ENCODE results near the gene ABHD5. TPM values are rescaled to one million over a fixed set of nuclear protein-coding genes. Genes with fewer than 3 reads are reported as not detected.

Gene ABHD5
- total and polyA plus RNA-seq, 8 donors, result 8.4 to 14.1 (median 11.3) TPM

GRCh38 chr3:43707266-43707665 lies 16.5 kb downstream of the ABHD5 start:
- DNase-seq, result no peak
- peak overlapping the region in 1 of 4 donors; percentile 25 for H3K27ac ChIP-seq
- peaks cover 0 to 15% (median 0%) of the 10 kb centered on the region in 3 donors for H3K4me1 ChIP-seq
- FAIRE-seq, result no peak
- H3K9me3 ChIP-seq, result no peaks in the 10 kb centered on the region
- H3K27me3 ChIP-seq, result no peaks in the 10 kb centered on the region
- no peak for TF ChIP-seq CTCF (IDR thresholded peaks at IDR 0.05)
- intact Hi-C loops (cut with DNase I), result no loop called here
- peak in 3 of 4 donors; percentile 45 to 77 (median 61) for ATAC-seq
- peaks cover 0 to 9% (median 8%) of the 10 kb centered on the region in 3 donors for H3K36me3 ChIP-seq
- WGBS, 2 donors, result 52 to 58% methylated on average over 2 of the region's 2 CpGs
- no peak overlapping the region for H3K4me3 ChIP-seq

GRCh38 chr3:43707998-43708397 lies 17.3 kb downstream of the ABHD5 start:
- Histone ChIP-seq H3K27ac (no peak overlapping the region), H3K4me1 (peaks cover 0 to 15% (median 0%) of the 10 kb centered on the region in 3 donors), H3K9me3 (no peaks in the 10 kb centered on the region), H3K4me3 (no peak overlapping the region), H3K36me3 (peaks cover 0 to 14% (median 12%) of the 10 kb centered on the region in 3 donors), H3K27me3 (no peaks in the 10 kb centered on the region)
- TF ChIP-seq CTCF (IDR thresholded peaks at IDR 0.05), result no peak
- FAIRE-seq, result no peak
- DNase-seq, result no peak
- intact Hi-C loops (cut with DNase I), result no loop called here
- ATAC-seq, result peak in 2 of 4 donors; percentile 59 to 66

GRCh38 chr3:43709022-43709421 lies 18.3 kb downstream of the ABHD5 start:
- FAIRE-seq (no peak), ATAC-seq (peak in 2 of 4 donors; percentile 27 to 75), DNase-seq (no peak)
- no peak overlapping the region for H3K4me3 ChIP-seq
- peaks cover 0 to 16% (median 15%) of the 10 kb centered on the region in 3 donors for H3K36me3 ChIP-seq
- intact Hi-C loops (cut with DNase I), result no loop called here
- TF ChIP-seq CTCF (IDR thresholded peaks at IDR 0.05), result no peak
- 80 to 86% methylated on average over 1 of the region's 1 CpG for WGBS, 2 donors
- H3K9me3 ChIP-seq, result no peaks in the 10 kb centered on the region
- peaks cover 0 to 15% (median 0%) of the 10 kb centered on the region in 3 donors for H3K4me1 ChIP-seq
- H3K27me3 ChIP-seq, result no peaks in the 10 kb centered on the region
- no peak overlapping the region for H3K27ac ChIP-seq

- Histone ChIP-seq H3K4me3 (no peak overlapping the region), H3K36me3 (peaks cover 2 to 16% (median 15%) of the 10 kb centered on the region in 3 donors), H3K4me1 (peaks cover 0 to 15% (median 0%) of the 10 kb centered on the region in 3 donors), H3K27me3 (no peaks in the 10 kb centered on the region), H3K27ac (no peak overlapping the region), H3K9me3 (no peaks in the 10 kb centered on the region)
- intact Hi-C loops (cut with DNase I), result no loop called here
- no peak for ATAC-seq
- TF ChIP-seq CTCF (IDR thresholded peaks at IDR 0.05), result no peak
- FAIRE-seq, result no peak
- no peak for DNase-seq
These were observed 19.9 kb downstream of the ABHD5 start for GRCh38 chr3:43710607-43711006.

GRCh38 chr3:43718296-43718695 lies 27.6 kb downstream of the ABHD5 start:
- Histone ChIP-seq H3K4me3 (no peak overlapping the region), H3K4me1 (peaks cover 0 to 9% (median 5%) of the 10 kb centered on the region in 3 donors), H3K27ac (no peak overlapping the region), H3K27me3 (no peaks in the 10 kb centered on the region), H3K9me3 (no peaks in the 10 kb centered on the region), H3K36me3 (peaks cover 0 to 24% (median 2%) of the 10 kb centered on the region in 3 donors)
- TF ChIP-seq CTCF (IDR thresholded peaks at IDR 0.05), result no peak
- no peak for ATAC-seq
- intact Hi-C loops (cut with DNase I), result no loop called here
- 95 to 96% methylated on average over 2 of the region's 2 CpGs for WGBS, 2 donors
- no peak for DNase-seq
- FAIRE-seq, result no peak

All from pancreas (tissue), 10 donors.